Kidney epithelial cell (primary cell): ENCODE data around the gene ERC1. TPM values are rescaled to one million over a fixed set of nuclear protein-coding genes. Genes with fewer than 3 reads are reported as not detected.
"Not testable (repeated sequence)": the region's sequence is repeated elsewhere in the genome, so short reads cannot be mapped to it uniquely, and the experiment has no call there.

Source experiments
- DNase-seq: peaks from one replicate; pipeline ENCODE4 v3.0.0-alpha.2; 2010; ENCODE audit warnings: low read depth
- H3K27me3 ChIP-seq: 2 replicates; pipeline ENCODE4 v1.6.0; 2011; ENCODE audit warnings: low read length; ENCODE audit not compliant: control insufficient read depth, insufficient read depth
- H3K36me3 ChIP-seq: 2 replicates; pipeline ENCODE4 v1.5.1; 2011; ENCODE audit warnings: low read length; ENCODE audit not compliant: control insufficient read depth, insufficient read depth
- H3K4me3 ChIP-seq: 2 replicates; pipeline ENCODE4 v1.5.1; 2011; ENCODE audit warnings: low read depth, mild to moderate bottlenecking, control low read depth, low read length
- CTCF ChIP-seq: IDR thresholded peaks from 2 replicates; pipeline ENCODE4 v1.5.1; 2011; ENCODE audit warnings: mild to moderate bottlenecking, moderate library complexity, low read length, control low read depth, inconsistent platforms; ENCODE audit not compliant: insufficient read depth, poor library complexity, severe bottlenecking
- total RNA-seq: library from RNA; depleted of rRNA; stranded (reverse); fragments of >200 nt; gene quantifications from 2 replicates; pipeline ENCODE4 v1.2.3, GENCODE V29; 2015

Gene ERC1
- total RNA-seq, 1 donor from 2014 or later, result 16.4 TPM

- no peak for DNase-seq
- no peak overlapping the region for H3K4me3 ChIP-seq
These were observed 213.6 kb downstream of the ERC1 start for GRCh38 chr12:1204581-1205121.

GRCh38 chr12:1205512-1206060 is 214.6 kb downstream of the ERC1 start:
- no peak for TF ChIP-seq CTCF
- no peaks in the 10 kb centered on the region for H3K36me3 ChIP-seq
- H3K4me3 ChIP-seq, result no peak overlapping the region
- H3K27me3 ChIP-seq, result no peaks in the 10 kb centered on the region
- DNase-seq, result no peak

More at GRCh38 chr12:1204581-1205121, 213.6 kb downstream of the ERC1 start:
- Histone ChIP-seq H3K27me3 (no peaks in the 10 kb centered on the region), H3K36me3 (no peaks in the 10 kb centered on the region)
- TF ChIP-seq CTCF, result no peak

GRCh38 chr12:1206118-1206734 is 215.2 kb downstream of the ERC1 start:
- TF ChIP-seq CTCF, result no peak
- Histone ChIP-seq H3K4me3 (no peak overlapping the region), H3K36me3 (no peaks in the 10 kb centered on the region), H3K27me3 (no peaks in the 10 kb centered on the region)
- DNase-seq, result no peak

- H3K36me3 ChIP-seq, result no peaks in the 10 kb centered on the region
- H3K4me3 ChIP-seq, result no peak overlapping the region
- DNase-seq, result no peak
- TF ChIP-seq CTCF, result no peak
- H3K27me3 ChIP-seq, result no peaks in the 10 kb centered on the region
These were observed 216.3 kb downstream of the ERC1 start for GRCh38 chr12:1207276-1207675.

- not testable (repeated sequence) for H3K4me3 ChIP-seq, H3K27me3 ChIP-seq, DNase-seq, H3K36me3 ChIP-seq
These were observed 217.7 kb downstream of the ERC1 start for GRCh38 chr12:1208719-1209118.

- Histone ChIP-seq H3K27me3 (no peaks in the 10 kb centered on the region), H3K36me3 (no peaks in the 10 kb centered on the region), H3K4me3 (no peak overlapping the region)
- no peak for TF ChIP-seq CTCF
- DNase-seq, result no peak
These were observed 221.5 kb downstream of the ERC1 start for GRCh38 chr12:1212526-1212925.
